ENCODE results near the gene PIAS4. TPM values are rescaled to one million over a fixed set of nuclear protein-coding genes. Genes with fewer than 3 reads are reported as not detected.

Gene PIAS4
- total RNA-seq, 4 donors from 2014 or later, result 23.0 to 32.4 (median 26.3) TPM

DNA sequence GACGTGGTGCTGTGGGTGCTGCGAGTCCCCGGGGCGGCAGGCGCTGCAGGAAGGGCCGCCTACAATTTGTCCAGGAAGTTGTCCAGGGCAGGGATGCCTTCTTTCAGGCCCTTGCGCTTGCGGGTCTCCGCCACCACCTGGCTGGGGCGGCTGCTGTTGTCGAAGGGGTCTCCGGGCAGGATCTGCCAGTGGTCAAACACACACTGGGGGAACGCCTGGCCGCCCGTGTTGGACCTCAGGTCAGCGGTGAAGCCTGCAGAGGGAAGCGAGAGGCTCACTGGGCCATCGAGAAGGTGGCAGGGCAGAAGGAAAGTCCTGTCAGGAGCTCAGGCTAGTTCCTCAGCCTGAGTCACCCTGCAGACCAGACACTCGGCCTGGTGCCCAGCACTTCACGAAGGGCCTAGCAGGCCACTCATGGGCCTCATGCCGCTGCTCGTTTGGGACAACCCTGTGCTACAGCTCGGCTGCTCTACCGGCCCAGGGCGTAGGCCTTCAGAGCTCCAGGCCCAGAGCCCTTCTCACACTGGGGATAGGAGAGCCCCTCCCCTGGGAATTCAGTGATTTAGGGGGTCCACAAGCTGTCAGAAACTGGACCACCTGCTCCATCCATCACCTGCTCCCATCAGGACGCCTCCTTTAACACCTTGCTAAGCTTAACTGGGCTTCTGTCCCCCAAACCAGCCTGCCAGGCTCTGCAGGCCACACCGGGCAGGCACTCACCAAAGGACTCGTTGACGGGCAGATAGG is 30.9 kb upstream of the PIAS4 start:
- H3K36me3 ChIP-seq, result peaks cover 22 to 68% (median 60%) of the 10 kb centered on the region in 3 donors
- DNase-seq (ENCODE audit: low spot score in 2 of 2), result no peak
- WGBS, 2 donors, result 88 to 91% methylated on average over 24 to 28 of the region's 29 CpGs

DNA sequence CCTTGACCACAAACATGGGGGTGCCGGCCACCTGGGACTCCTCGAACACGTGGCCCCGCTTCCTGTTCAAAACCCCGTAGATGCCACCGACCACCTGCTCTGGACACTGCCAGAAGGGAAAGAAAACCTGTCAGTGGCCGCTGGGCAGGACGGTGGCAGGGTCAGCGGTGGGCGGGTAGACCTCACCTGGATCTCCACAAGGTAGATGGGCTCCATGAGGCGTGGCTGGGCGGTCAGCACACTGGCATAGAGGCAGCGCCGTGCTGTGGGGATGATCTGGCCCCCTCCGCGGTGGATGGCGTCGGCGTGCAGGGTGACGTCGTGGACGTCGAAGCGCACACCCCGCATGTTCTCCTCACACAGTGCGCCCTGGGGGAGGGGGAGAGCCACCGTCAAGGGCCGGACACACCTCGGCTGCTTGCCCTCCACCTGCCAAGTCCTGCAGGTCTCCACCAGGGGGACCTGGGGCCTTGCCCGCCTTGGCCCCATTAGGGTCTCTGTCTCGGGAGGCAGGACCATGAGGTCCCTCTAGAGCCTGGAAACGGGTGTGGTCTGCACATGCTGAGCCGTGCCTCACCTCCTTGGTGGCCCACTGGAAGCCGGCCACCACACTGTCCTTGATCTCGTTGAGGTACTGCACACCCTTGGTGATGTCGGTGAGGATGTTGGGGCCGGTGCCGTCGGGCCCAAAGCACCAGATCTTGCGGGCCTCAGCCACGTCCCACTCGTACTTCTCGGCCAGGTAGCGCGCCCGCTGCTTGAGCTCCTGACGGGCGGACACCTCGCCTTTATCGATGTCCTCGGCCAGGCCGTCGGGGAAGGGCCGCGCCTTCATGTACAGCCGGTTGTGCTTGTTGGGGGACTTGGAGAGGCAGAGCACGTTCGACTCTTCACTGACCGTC is 30.0 kb upstream of the PIAS4 start:
- H3K27ac ChIP-seq, result no peak overlapping the region
- H3K4me1 ChIP-seq, result peaks cover 0 to 27% (median 0%) of the 10 kb centered on the region in 4 donors
- no peak overlapping the region for H3K4me3 ChIP-seq
- H3K9me3 ChIP-seq, result no peaks in the 10 kb centered on the region
- H3K36me3 ChIP-seq, result peaks cover 23 to 76% (median 68%) of the 10 kb centered on the region in 3 donors
- H3K27me3 ChIP-seq, result no peaks in the 10 kb centered on the region
- 90 to 92% methylated on average over 47 to 57 of the region's 59 CpGs for WGBS, 2 donors
- no peak for TF ChIP-seq EP300 (IDR thresholded peaks at IDR 0.05)
- TF ChIP-seq, protein P1, sequence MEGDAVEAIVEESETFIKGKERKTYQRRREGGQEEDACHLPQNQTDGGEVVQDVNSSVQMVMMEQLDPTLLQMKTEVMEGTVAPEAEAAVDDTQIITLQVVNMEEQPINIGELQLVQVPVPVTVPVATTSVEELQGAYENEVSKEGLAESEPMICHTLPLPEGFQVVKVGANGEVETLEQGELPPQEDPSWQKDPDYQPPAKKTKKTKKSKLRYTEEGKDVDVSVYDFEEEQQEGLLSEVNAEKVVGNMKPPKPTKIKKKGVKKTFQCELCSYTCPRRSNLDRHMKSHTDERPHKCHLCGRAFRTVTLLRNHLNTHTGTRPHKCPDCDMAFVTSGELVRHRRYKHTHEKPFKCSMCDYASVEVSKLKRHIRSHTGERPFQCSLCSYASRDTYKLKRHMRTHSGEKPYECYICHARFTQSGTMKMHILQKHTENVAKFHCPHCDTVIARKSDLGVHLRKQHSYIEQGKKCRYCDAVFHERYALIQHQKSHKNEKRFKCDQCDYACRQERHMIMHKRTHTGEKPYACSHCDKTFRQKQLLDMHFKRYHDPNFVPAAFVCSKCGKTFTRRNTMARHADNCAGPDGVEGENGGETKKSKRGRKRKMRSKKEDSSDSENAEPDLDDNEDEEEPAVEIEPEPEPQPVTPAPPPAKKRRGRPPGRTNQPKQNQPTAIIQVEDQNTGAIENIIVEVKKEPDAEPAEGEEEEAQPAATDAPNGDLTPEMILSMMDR (IDR thresholded peaks at IDR 0.05), result peak in 1 of 5 experiments; percentile 27
- TF ChIP-seq POLR2A (IDR thresholded peaks at IDR 0.05), result no peak
- no peak for DNase-seq (ENCODE audit: low spot score in 2 of 2)

More for the DNA sequence above, 30.9 kb upstream of the PIAS4 start:
- Histone ChIP-seq H3K9me3 (no peaks in the 10 kb centered on the region), H3K4me3 (no peak overlapping the region), H3K4me1 (peaks cover 0 to 18% (median 0%) of the 10 kb centered on the region in 4 donors), H3K27ac (no peak overlapping the region), H3K27me3 (no peaks in the 10 kb centered on the region)
- TF ChIP-seq, protein P1 (IDR thresholded peaks at IDR 0.05), result no peak
- no peak for TF ChIP-seq EP300 (IDR thresholded peaks at IDR 0.05)
- no peak for TF ChIP-seq POLR2A (IDR thresholded peaks at IDR 0.05)

DNA sequence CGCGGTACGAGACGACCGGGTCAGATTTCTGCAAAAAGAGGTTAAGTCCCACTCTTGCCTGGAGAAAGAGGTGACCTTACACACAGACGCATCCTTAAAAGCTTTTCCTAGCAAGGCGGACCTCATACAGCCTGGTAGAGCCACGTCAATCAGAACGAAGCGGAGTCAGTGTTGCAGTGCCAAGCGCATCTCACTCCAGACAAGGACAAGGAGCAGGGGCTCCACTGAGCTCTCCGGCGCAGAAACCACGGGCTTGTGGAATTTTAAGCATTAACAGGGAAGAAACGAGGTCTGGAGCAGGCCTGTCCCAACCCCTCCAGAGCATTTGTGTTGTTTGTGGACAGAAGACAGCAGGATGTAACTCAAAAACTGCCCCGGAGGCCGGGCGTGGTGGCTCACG is 29.4 kb upstream of the PIAS4 start:
- Histone ChIP-seq H3K36me3 (peaks cover 29 to 83% (median 73%) of the 10 kb centered on the region in 3 donors), H3K4me1 (peaks cover 0 to 33% (median under 1%) of the 10 kb centered on the region in 4 donors), H3K9me3 (no peaks in the 10 kb centered on the region), H3K27me3 (no peaks in the 10 kb centered on the region), H3K27ac (no peak overlapping the region), H3K4me3 (no peak overlapping the region)
- no peak for DNase-seq (ENCODE audit: low spot score in 2 of 2)
- 93 to 94% methylated on average over 19 of the region's 19 CpGs for WGBS, 2 donors
- TF ChIP-seq POLR2A (IDR thresholded peaks at IDR 0.05) (no peak), EP300 (IDR thresholded peaks at IDR 0.05) (no peak)
- TF ChIP-seq, protein P1 (IDR thresholded peaks at IDR 0.05), result no peak

DNA sequence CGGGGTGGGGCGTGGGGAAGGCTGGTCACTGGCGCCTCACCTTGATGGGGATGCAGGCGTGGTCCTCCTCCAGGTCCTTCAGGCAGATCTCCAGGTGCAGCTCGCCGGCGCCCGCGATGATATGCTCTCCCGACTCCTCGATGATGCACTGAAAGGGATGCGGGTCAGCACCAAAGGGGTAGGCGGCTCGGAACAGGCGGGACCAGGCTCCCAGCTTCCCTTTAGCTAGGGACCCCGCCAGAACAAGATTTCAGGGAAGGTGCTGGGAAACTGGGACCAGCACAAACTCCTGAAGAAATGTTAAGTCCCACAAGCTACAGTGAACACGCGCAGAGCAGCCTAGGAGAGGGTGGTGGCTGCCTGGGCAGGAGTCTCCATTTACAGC is 28.3 kb upstream of the PIAS4 start:
- Histone ChIP-seq H3K27me3 (no peaks in the 10 kb centered on the region), H3K36me3 (peaks cover 30 to 94% (median 82%) of the 10 kb centered on the region in 3 donors), H3K4me1 (peaks cover 0 to 44% (median 10%) of the 10 kb centered on the region in 4 donors), H3K4me3 (no peak overlapping the region), H3K27ac (no peak overlapping the region), H3K9me3 (no peaks in the 10 kb centered on the region)
- no peak for DNase-seq (ENCODE audit: low spot score in 2 of 2)
- TF ChIP-seq EP300 (IDR thresholded peaks at IDR 0.05), result no peak
- TF ChIP-seq POLR2A (IDR thresholded peaks at IDR 0.05), result no peak
- TF ChIP-seq, protein P1 (IDR thresholded peaks at IDR 0.05), result no peak
- 93 to 94% methylated on average over 16 to 18 of the region's 18 CpGs for WGBS, 2 donors
